SK-N-SH treated with all-trans-retinoic acid at 6 μM for 48 hours (cell line): ENCODE results near the gene CDC45.

Experiments used
- GLIS3 ChIP-seq: fragments of 250-450 bp; sonication (Bioruptor Pico); IDR thresholded peaks from 2 replicates; pipeline ENCODE4 v1.5.0; 2020; ENCODE audit warnings: mild to moderate bottlenecking, moderate library complexity
- PATZ1 ChIP-seq: fragments of 250-450 bp; sonication (Bioruptor Pico); IDR thresholded peaks from 2 replicates; pipeline ENCODE4 v1.8.0; 2020; ENCODE audit warnings: mild to moderate bottlenecking, moderate library complexity, borderline replicate concordance
- TCF4 ChIP-seq: fragments of 250-450 bp; sonication (Bioruptor Pico); IDR thresholded peaks from 2 replicates; pipeline ENCODE4 v1.8.0; 2021; ENCODE audit warnings: mild to moderate bottlenecking, moderate library complexity, borderline replicate concordance

- TF ChIP-seq TCF4 (no peak), PATZ1 (CRISPR knock-in tag) (no peak), GLIS3 (CRISPR knock-in tag) (no peak)
These were observed 26.0 kb downstream of the CDC45 start for GRCh38 chr22:19505735-19506126.
